Endothelial cell of umbilical vein (primary cell): ENCODE results near the gene PRKG1. TPM values are rescaled to one million over a fixed set of nuclear protein-coding genes. Genes with fewer than 3 reads are reported as not detected.

Experiments used
- BruUV-seq: library from RNA; stranded (reverse); fragments of 400-500 nt; replicated peaks from 2 replicates; lab custom pipeline; 2021; lab: Mats Ljungman, UMichigan
- CTCF ChIA-PET: fragments of 300-600, 350-600 bp; sonication (Branson Sonifier 250); formaldehyde crosslinking; loops from one replicate; lab custom pipeline; 2021; ENCODE audit warnings: antibody characterized with exemption, inconsistent platforms; lab: Charles Lee
- POLR2A ChIA-PET: fragments of 300-600, 350-600 bp; sonication (Branson Sonifier 250); formaldehyde crosslinking; loops from one replicate; lab custom pipeline; 2021; ENCODE audit warnings: antibody characterized with exemption, inconsistent platforms; lab: Charles Lee
- DNase-seq: peaks from one replicate; pipeline ENCODE4 v3.0.0-alpha.2; 2011; ENCODE audit warnings: low read depth, low spot score
- FAIRE-seq: peaks from 2 replicates; lab custom pipeline; 2011; peaks lifted over from hg19 to GRCh38; lab: Jason Lieb, UNC
- H2AFZ ChIP-seq: 2 replicates; pipeline ENCODE4 v1.6.0; 2012; ENCODE audit warnings: low read depth, low read length, control low read depth, inconsistent platforms
- H3K27ac ChIP-seq: 2 replicates; pipeline ENCODE4 v1.5.1; 2011; ENCODE audit warnings: low read depth, mild to moderate bottlenecking, control low read depth, low read length, moderate library complexity; ENCODE audit not compliant: insufficient read depth
- H3K27me3 ChIP-seq, 2 experiments: 2 replicates each; pipeline versions ENCODE4 v1.6.0 to v1.6.1; 2011; ENCODE audit warnings: low read length in 2 of 2, mixed read lengths in 1 of 2; ENCODE audit not compliant: control insufficient read depth in 2 of 2, insufficient read depth in 2 of 2
- H3K36me3 ChIP-seq, 2 experiments: 2 replicates in 1 of 2; 3 replicates in 1 of 2; pipeline ENCODE4 v1.5.1; 2011; ENCODE audit warnings: low read length in 2 of 2, mild to moderate bottlenecking in 1 of 2, moderate library complexity in 1 of 2; ENCODE audit not compliant: control insufficient read depth in 2 of 2, insufficient read depth in 2 of 2; ENCODE audit errors: extremely low read depth in 1 of 2
- H3K4me1 ChIP-seq: 3 replicates; pipeline ENCODE4 v1.5.1; 2011; ENCODE audit warnings: mild to moderate bottlenecking, low read length; ENCODE audit not compliant: control insufficient read depth, insufficient read depth; ENCODE audit errors: extremely low read depth
- H3K4me2 ChIP-seq: 2 replicates; pipeline ENCODE4 v1.6.1; 2011; ENCODE audit warnings: low read length, control low read depth, mixed read lengths; ENCODE audit not compliant: insufficient read depth
- H3K4me3 ChIP-seq, 3 experiments: fragments of 200-600 bp in 1 of 3; sonication (generic), shearing (Covaris generic) in 1 of 3; replicated peaks in 1 of 3; 2 replicates each; pipeline ENCODE4 v1.5.1; 2011 to 2016; ENCODE audit warnings: control low read depth in 3 of 3, low read length in 3 of 3, mild to moderate bottlenecking in 2 of 3, inconsistent platforms in 1 of 3, low read depth in 1 of 3, moderate library complexity in 1 of 3; ENCODE audit not compliant: insufficient read depth in 1 of 3
- H3K79me2 ChIP-seq: 2 replicates; pipeline ENCODE4 v1.6.0; 2012; ENCODE audit warnings: low read length, inconsistent platforms; ENCODE audit not compliant: control insufficient read depth, insufficient read depth
- H3K9ac ChIP-seq: replicated peaks from 2 replicates; pipeline ENCODE3; 2011; ENCODE audit warnings: low read length, control low read depth; ENCODE audit not compliant: insufficient read depth; ENCODE audit errors: extremely low read depth
- H3K9me1 ChIP-seq: replicated peaks from 3 replicates; pipeline ENCODE4 v1.6.0; 2011; ENCODE audit warnings: mild to moderate bottlenecking, low read length; ENCODE audit not compliant: control insufficient read depth, insufficient read depth; ENCODE audit errors: extremely low read depth
- H3K9me3 ChIP-seq: replicated peaks from 2 replicates; pipeline ENCODE4 v1.5.1; 2012; ENCODE audit warnings: low read length, inconsistent platforms; ENCODE audit not compliant: control insufficient read depth, insufficient read depth
- H4K20me1 ChIP-seq: replicated peaks from 2 replicates; pipeline ENCODE3; 2011; ENCODE audit warnings: mild to moderate bottlenecking, low read length; ENCODE audit not compliant: control insufficient read depth, insufficient read depth; ENCODE audit errors: extremely low read depth
- CTCF ChIP-seq, 2 donors: IDR thresholded peaks; 1 replicate in 1 of 2; 2 replicates in 1 of 2; pipeline ENCODE4 v1.5.1; 2011; ENCODE audit warnings: low read length in 2 of 2, mild to moderate bottlenecking in 2 of 2, moderate library complexity in 2 of 2, control low read depth in 1 of 2, inconsistent platforms in 1 of 2, low read depth in 1 of 2; ENCODE audit not compliant: insufficient read depth in 1 of 2; ENCODE audit errors: extremely low read depth in 1 of 2
- EZH2 ChIP-seq: IDR thresholded peaks from 2 replicates; pipeline ENCODE4 v1.6.1; 2012; ENCODE audit warnings: borderline replicate concordance, low read depth, mild to moderate bottlenecking, moderate library complexity, low read length, inconsistent platforms; ENCODE audit not compliant: severe bottlenecking
- FOS ChIP-seq: IDR thresholded peaks from 2 replicates; pipeline ENCODE4 v1.6.1; 2011; ENCODE audit warnings: mild to moderate bottlenecking, low read length, moderate library complexity, borderline replicate concordance; ENCODE audit not compliant: insufficient read depth
- GATA2 ChIP-seq: IDR thresholded peaks from 2 replicates; pipeline ENCODE4 v1.7.0; 2011; ENCODE audit warnings: low read depth, mild to moderate bottlenecking, moderate library complexity, mixed read lengths, low read length; ENCODE audit not compliant: insufficient read length, insufficient read depth
- JUN ChIP-seq: IDR thresholded peaks from 2 replicates; pipeline ENCODE4 v1.6.1; 2011; ENCODE audit warnings: borderline replicate concordance, low read depth; ENCODE audit not compliant: insufficient read length, insufficient read depth
- MAX ChIP-seq: IDR thresholded peaks from 2 replicates; pipeline ENCODE4 v1.6.1; 2011; ENCODE audit not compliant: insufficient read depth, insufficient read length
- MYC ChIP-seq: IDR thresholded peaks from one replicate; pipeline ENCODE4 v1.6.1; 2011; ENCODE audit warnings: mild to moderate bottlenecking, low read depth, low read length
- POLR2A ChIP-seq: IDR thresholded peaks from 2 replicates; pipeline ENCODE4 v1.6.1; 2012; ENCODE audit warnings: low read depth, mild to moderate bottlenecking, control low read depth, low read length
- POLR2AphosphoS5 ChIP-seq: IDR thresholded peaks from 2 replicates; pipeline ENCODE4 v1.6.1; 2012; ENCODE audit warnings: low read depth, mild to moderate bottlenecking, control low read depth, low read length, moderate library complexity; ENCODE audit not compliant: insufficient read depth
- dilution Hi-C: fragments of 300-500 bp; cut with MboI; formaldehyde crosslinking; loops from one replicate; pipeline ENCODE4 v1.15.0; 2019; ENCODE audit warnings: low sequenced_read_pairs; ENCODE audit not compliant: extremely low pct_ligation_motif_present
- intact Hi-C: fragments of 100-400 bp; cut with micrococcal nuclease; formaldehyde crosslinking; loops from one replicate; pipeline ENCODE4 v1.10.0; 2022
- polyA plus RNA-seq, 4 experiments: library from polyadenylated mRNA; depleted of rRNA in 3 of 4; stranded (reverse) in 3 of 4; unstranded in 1 of 4; fragments of >200 nt; gene quantifications; 2 replicates each; pipeline versions ENCODE4 v1.2.1 to v1.2.3, GENCODE V29; 2011 to 2012; ENCODE audit warnings: missing spikeins in 1 of 4
- total RNA-seq: library from RNA; stranded (reverse); gene quantifications from 2 replicates; pipeline ENCODE4 v1.2.3, GENCODE V29; 2021

The PRKG1 gene
- total and polyA plus RNA-seq, 2 donors (not counting 3 experiments of a cell fraction or from before 2014, with no cell fraction given): 0.01 to 0.18 TPM

GRCh38 chr10:51498424-51498823, 424.1 kb downstream of the PRKG1 start:
- no TSS peak for BruUV-seq
- Histone ChIP-seq H3K27ac (no peak overlapping the region), H3K4me3 (no peak overlapping the region), H3K4me2 (no peak overlapping the region), H3K79me2 (no peaks in the 10 kb centered on the region), H3K27me3 (peaks cover 0 to 6% of the 10 kb centered on the region in 2 experiments), H2AFZ (no peak overlapping the region), H3K9me3 (no peaks in the 10 kb centered on the region), H4K20me1 (no peaks in the 10 kb centered on the region), H3K36me3 (no peaks in the 10 kb centered on the region), H3K9ac (no peak overlapping the region), H3K4me1 (no peaks in the 10 kb centered on the region), H3K9me1 (no peaks in the 10 kb centered on the region)
- ChIA-PET POLR2A (no interaction called here), CTCF (no interaction called here)
- no peak for TF ChIP-seq CTCF (IDR thresholded peaks at IDR 0.05; ENCODE audit: extremely low read depth in 1 of 2, insufficient read depth in 1 of 2, low read depth in 1 of 2, low read length in 2 of 2)
- TF ChIP-seq POLR2A: no peak
- no peak for TF ChIP-seq JUN
- no peak for TF ChIP-seq GATA2
- DNase-seq (no peak), FAIRE-seq (no peak)
- intact Hi-C loops: no loop called here
- dilution Hi-C loops: no loop called here

GRCh38 chr10:51501396-51501795, 427.1 kb downstream of the PRKG1 start:
- no TSS peak for BruUV-seq
- dilution Hi-C loops: no loop called here
- Histone ChIP-seq H3K4me2 (no peak overlapping the region), H4K20me1 (no peaks in the 10 kb centered on the region), H3K4me3 (no peak overlapping the region), H3K9ac (no peak overlapping the region), H3K36me3 (no peaks in the 10 kb centered on the region), H3K27ac (no peak overlapping the region), H3K4me1 (no peaks in the 10 kb centered on the region), H3K27me3 (peaks cover 0 to 6% of the 10 kb centered on the region in 2 experiments), H3K79me2 (no peaks in the 10 kb centered on the region), H2AFZ (no peak overlapping the region), H3K9me3 (no peaks in the 10 kb centered on the region), H3K9me1 (no peaks in the 10 kb centered on the region)
- DNase-seq (no peak), FAIRE-seq (no peak)
- intact Hi-C loops: no loop called here
- ChIA-PET POLR2A (no interaction called here), CTCF (no interaction called here)
- TF ChIP-seq POLR2AphosphoS5 (no peak), GATA2 (no peak), CTCF (IDR thresholded peaks at IDR 0.05; ENCODE audit: extremely low read depth in 1 of 2, insufficient read depth in 1 of 2, low read depth in 1 of 2, low read length in 2 of 2) (no peak), POLR2A (no peak), MAX (no peak), MYC (no peak), FOS (no peak), EZH2 (no peak)
